Frontal cortex (tissue), 4 donors: Measurements from ENCODE around the gene DLG4. TPM values are rescaled to one million over a fixed set of nuclear protein-coding genes. Genes with fewer than 3 reads are reported as not detected.
A peak's percentile ranks its signal among the peaks of the same experiment; 100 is the strongest.

ENCODE experiments used
- DNase-seq, 2 donors: peaks; one replicate each; pipeline ENCODE4 v3.0.0; 2012; ENCODE audit warnings: low spot score in 2 of 2
- FAIRE-seq: peaks from 2 replicates; lab custom pipeline; 2012; peaks lifted over from hg19 to GRCh38; lab: Jason Lieb, UNC
- total RNA-seq: library from RNA; depleted of rRNA; stranded (reverse); fragments of >200 nt; gene quantifications from one replicate; pipeline ENCODE4 v1.2.3, GENCODE V29; 2014
- donor health status: control.
- donor health status: control.
- donor health status: control.

DLG4 gene
- 111 TPM for total RNA-seq

- DNase-seq (peak; percentile 90 to 95), FAIRE-seq (no peak)
These were observed at the start of gene DLG4, which contains the start of gene ACADVL for GRCh38 chr17:7219812-7220592. DLG4 (minus strand) TSS chr17:7219836. ACADVL (plus strand) TSS chr17:7219938; CDS start chr17:7219985, 47 bp downstream.

GRCh38 chr17:7266784-7267183 is 47.1 kb upstream of the DLG4 start:
- no peak for FAIRE-seq

GRCh38 chr17:7263801-7264078 is 44.1 kb upstream of the DLG4 start:
- DNase-seq (no peak), FAIRE-seq (no peak)

More at GRCh38 chr17:7266784-7267183, 47.1 kb upstream of the DLG4 start:
- DNase-seq: no peak

- DNase-seq (no peak), FAIRE-seq (no peak)
These were observed 43.5 kb upstream of the DLG4 start for GRCh38 chr17:7262935-7263800.

- no peak for DNase-seq
- no peak for FAIRE-seq
These were observed 42.7 kb upstream of the DLG4 start, which contains the start of gene CLDN7 for GRCh38 chr17:7262192-7262934. CLDN7 (minus strand) TSS chr17:7262478; CDS start chr17:7262043, 435 bp downstream.

GRCh38 chr17:7261379-7262191 is 41.9 kb upstream of the DLG4 start:
- DNase-seq (no peak), FAIRE-seq (no peak)

GRCh38 chr17:7260651-7261378 is 41.2 kb upstream of the DLG4 start:
- DNase-seq (no peak), FAIRE-seq (no peak)

GRCh38 chr17:7260151-7260550 is 40.5 kb upstream of the DLG4 start:
- FAIRE-seq: no peak

GRCh38 chr17:7259555-7259889 is 39.9 kb upstream of the DLG4 start:
- DNase-seq (no peak), FAIRE-seq (no peak)

More at GRCh38 chr17:7260151-7260550, 40.5 kb upstream of the DLG4 start:
- no peak for DNase-seq

GRCh38 chr17:7258731-7259554 is 39.3 kb upstream of the DLG4 start:
- no peak for FAIRE-seq

GRCh38 chr17:7256766-7257456 is 37.3 kb upstream of the DLG4 start:
- DNase-seq: no peak
- FAIRE-seq: no peak

More at GRCh38 chr17:7258731-7259554, 39.3 kb upstream of the DLG4 start:
- no peak for DNase-seq

- peak in 1 of 2 donors; percentile 6 for DNase-seq
- FAIRE-seq: no peak
These were observed 34.9 kb upstream of the DLG4 start for GRCh38 chr17:7254511-7254910.

GRCh38 chr17:7253082-7253481 is 33.4 kb upstream of the DLG4 start:
- no peak for FAIRE-seq

GRCh38 chr17:7252176-7253043 is 32.8 kb upstream of the DLG4 start, which contains the start of gene ELP5:
ELP5 (plus strand) TSS chr17:7252215; CDS start chr17:7252551, 336 bp downstream.
- FAIRE-seq: no peak
- DNase-seq: peak; percentile 82 to 90

More at GRCh38 chr17:7253082-7253481, 33.4 kb upstream of the DLG4 start:
- DNase-seq: no peak

- DNase-seq (peak; percentile 97 to 98), FAIRE-seq (peak; percentile 47)
These were observed 32.1 kb upstream of the DLG4 start, which contains the start of gene CTDNEP1 for GRCh38 chr17:7251661-7252175. CTDNEP1 (minus strand) TSS chr17:7251734; CDS start chr17:7251296, 438 bp downstream.
